Stimulated activated CD4-positive, alpha-beta T cell treated with anti-CD3 and anti-CD28 coated beads, Interleukin-4, amount 100 ng/mL, for 48 hours (primary cell): ENCODE results near the gene VIPR2.

ENCODE experiments used
- DNase-seq, 2 donors: peaks; one replicate each; pipeline ENCODE4 v3.0.0-alpha.2; 2020; ENCODE audit warnings: low read depth in 2 of 2

Gene VIPR2

DNA sequence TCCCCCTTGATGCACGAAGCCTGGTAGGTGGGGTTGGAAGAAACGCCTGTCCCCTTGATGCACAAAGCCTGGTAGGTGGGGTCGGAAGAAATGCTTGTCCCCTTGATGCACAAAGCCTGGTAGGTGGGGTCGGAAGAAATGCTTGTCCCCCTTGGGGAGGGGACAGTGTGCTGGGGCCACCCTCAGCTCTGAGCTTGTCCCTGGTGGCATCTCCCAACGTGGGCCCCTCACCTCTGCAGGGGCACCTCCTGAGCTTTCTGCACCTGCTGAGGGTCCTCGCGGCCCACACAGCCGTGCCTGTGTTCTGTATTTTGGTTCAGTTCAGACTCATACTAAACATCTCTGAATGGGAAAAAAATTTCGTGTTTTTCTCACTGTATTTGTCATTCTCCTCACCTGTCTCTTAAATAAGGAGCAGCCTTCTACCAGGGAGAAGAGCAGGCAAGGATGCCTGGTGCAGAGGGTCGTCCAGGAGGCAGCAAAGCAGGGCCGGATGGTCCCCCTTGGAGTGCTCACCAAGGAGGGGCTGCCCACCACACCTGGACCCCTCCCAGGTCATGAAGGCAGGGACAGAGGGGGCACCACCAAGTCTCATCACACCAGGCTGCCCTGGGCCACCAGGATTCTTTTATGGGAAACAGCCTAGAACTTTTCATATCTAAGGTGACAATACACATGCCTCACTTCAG lies 24.7 kb downstream of the VIPR2 start:
- no peak for DNase-seq

- DNase-seq: no peak
These were observed 25.5 kb downstream of the VIPR2 start for GRCh38 chr7:159119026-159119741.

DNA sequence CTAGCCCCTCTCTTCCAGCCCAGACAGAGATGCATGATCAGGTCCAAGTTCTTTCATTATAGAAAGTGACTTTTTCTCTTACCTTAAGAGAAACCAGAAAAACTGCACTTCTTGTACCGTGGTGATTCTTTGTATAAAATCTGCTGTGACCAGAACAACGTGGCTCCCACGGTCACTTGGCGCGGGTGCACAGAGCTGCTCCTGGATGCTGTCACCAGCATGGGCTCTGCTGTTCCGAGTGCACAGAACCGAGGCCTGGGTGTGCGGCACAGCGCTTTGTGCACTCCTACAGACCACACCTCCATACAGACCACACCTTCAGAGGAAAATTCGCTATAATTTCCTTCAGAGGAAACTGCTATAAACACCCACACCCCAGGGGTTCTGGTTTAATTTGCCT lies 26.0 kb downstream of the VIPR2 start:
- no peak for DNase-seq

DNA sequence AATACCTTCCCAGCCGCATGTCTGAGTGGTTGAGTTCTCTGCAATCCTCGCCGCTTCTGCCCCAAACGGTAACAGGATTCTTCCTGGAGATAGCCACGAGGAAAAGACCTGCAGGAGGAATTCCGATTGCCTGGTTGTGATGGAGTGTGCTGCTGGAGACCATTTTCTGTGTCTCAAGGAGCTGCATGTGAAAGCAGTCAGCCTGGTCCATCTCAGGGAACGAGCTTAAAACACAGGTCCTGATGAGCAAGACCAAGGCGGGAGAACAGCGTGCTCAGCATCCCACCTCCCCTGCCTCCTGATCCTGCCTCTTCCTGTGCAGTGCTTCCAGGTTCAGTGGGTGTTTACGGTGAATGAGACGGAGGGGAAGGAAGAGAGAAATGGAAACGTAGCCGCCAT lies 26.5 kb downstream of the VIPR2 start:
- no peak for DNase-seq

GRCh38 chr7:159117366-159118196 lies 27.1 kb downstream of the VIPR2 start:
- DNase-seq: no peak

DNA sequence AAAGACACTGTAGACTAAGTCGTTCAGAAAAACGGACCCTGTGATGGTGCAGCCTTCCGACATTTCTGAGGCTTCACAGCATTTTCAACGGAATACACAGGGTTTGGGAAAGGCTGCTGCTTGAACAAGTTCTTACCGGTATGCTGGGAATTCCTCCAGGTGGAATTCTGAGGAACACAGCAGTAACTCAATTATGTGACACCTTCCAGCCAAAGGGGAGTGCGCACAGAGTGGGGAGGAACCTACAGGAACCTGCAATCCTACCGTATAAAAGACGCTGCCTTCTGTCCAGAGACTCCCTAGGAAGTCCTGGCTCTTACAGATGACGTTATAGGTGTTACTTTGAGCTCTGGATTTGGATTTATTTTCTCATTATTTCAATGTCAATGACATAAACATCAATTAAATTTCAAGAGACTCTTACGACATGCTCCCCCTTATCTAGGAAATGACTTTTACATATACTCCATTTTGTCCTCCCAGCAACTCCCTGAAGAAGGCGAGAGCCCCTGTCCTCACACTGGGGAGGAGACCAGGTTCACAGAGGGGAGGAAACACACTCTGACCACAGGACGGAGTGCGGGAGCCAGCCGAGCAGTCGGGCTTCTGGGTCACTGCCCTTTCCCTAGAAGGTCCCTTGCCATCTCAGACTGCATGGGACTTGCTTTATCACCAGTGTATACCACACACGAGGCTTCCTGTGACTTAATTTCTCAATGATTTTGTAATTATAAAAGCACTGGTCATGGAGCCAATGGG lies 27.9 kb downstream of the VIPR2 start:
- DNase-seq: no peak

DNA sequence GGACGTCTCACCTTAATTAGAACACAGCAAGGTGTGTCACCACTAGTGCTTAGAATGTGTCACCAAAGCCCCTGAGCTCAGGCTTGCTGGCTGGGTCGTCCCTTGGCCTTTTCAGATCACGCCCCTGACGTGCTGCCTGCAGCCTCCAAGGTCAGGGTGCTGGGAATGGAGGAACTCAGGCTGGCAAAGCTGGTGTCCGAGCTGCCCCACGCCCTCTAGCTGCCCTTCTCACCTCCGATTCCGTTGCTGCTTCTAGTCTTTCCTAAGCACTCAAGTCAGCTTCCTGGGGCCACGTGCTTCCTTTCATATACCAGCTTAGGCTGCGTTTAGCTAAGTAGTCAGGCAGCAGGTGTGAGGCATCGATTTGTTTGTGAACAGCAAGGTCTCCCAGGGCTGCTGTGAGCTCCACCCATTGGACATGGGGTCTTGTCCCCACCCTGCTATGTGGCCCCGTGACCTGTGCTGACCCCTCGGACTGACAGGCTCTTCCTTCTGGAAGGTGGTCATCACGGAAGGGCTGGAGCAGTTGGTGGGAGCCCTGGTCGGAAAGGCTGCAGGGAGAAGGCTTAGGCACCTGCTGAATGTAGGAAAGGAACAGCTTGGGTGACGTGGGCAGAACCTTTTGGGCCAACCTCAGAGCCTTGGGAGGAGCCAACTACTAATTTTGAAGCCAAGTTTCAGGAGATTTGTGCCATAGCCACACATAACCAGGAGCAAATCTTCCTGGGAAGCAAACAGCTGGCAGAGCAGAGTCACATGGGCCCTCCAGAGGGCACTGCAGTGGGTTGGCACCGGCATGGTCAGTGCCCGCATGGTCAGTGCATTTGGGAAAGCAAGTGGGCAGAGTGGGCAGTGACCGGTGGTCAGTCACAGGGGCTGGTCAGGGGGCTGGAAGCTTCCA lies 28.8 kb downstream of the VIPR2 start:
- DNase-seq: no peak

DNA sequence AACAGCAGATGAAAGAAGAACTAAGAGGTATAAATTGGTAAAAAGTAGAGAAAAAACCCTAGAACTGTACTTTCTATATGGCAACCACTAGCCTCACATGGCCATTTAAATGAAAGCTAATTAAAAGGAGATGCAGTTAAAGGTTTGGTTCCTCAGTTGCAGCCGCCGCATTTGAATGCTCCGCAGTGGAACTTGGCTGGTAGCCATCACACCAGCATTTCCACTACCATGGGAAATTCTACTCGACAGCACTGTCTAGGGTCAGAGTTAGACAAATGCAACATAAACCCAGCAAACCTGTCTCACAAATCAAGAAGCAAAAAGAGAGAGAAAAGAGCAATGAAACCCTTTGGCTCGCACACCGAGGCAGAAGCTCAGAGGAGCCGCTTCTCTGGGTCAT lies 29.7 kb downstream of the VIPR2 start:
- DNase-seq: no peak

DNA sequence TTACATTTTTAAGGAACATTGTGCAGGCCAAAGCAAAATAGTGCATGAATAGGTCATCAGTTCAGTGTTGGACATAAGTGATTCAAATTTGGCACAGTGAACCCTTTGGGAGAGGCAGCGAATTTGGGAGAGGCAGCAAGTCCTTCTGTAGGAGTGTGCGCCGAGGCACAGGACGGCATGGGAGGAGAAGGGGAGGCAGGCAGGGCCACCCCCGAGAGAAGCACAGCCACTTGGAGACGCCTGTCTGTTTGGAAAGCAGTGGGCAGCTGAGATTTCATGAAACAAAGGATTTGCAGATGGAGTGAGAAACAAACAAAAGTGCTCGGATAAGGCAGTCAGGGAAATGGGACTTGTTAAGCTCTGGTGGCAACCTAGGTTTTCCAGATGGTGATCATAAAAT lies 30.6 kb downstream of the VIPR2 start:
- DNase-seq: no peak

- no peak for DNase-seq
These were observed 31.6 kb downstream of the VIPR2 start for GRCh38 chr7:159113056-159113455.

DNA sequence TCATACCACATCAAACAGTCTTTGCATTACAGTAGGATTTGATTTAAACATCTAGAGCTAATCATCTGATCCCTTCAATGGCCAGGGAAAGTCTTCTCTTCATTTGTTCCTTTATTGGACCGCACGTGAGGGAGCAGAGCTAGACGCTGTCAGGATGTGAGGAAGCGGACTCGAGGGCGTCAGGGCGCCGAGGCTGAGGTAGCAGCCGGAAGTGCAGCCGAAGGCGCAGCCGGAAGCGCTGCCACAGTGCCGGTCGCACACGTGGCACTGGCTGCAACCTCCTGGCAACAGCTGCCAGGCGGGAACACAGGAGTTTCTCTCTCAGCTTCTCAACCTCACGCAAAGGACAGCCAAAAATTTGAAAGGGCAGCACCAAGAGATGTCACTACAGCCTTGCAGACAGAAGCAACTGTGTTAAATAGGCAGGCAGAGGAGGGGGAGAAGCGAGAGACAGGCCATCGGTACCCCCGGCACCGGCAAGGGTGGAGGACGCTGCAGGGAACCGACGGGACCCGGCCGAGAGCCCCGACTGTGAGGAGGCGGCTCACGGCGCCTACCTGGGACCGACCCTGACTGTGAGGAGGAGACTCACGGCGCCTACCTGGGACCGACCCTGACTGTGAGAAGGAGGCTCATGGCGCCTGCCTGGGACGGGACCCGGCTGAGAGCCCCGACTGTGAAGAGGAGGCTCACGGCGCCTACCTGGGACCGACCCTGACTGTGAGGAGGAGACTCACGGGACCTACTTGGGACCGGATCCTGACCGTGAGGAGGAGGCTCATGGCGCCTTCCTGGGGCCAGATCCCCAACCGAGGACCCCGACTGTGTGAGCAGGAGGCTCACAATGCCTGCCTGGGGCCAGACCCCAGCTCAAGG lies 32.3 kb downstream of the VIPR2 start:
- DNase-seq: no peak

GRCh38 chr7:159109653-159110035 lies 35.0 kb downstream of the VIPR2 start:
- no peak for DNase-seq

- no peak for DNase-seq
These were observed 35.6 kb downstream of the VIPR2 start for GRCh38 chr7:159108941-159109652.

DNA sequence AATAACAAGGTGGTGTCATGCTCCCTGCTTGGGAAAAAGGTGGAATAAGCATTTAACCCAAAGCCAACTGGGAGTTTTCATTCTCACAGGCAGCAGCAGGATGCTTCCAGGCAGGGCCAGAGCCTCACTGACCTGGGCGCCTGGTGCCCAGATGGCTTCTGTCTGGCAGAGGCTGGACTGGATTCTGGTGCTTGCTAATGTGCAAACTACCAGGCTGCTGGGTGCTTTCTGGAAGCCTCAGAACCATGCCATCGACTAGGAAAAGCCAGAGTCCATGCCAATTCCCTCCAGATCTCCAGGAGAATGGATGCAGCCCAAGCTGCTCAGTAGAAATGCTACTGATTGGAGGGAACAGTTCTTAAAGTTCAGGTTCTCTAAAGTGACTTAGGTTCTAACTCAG lies 36.2 kb downstream of the VIPR2 start:
- DNase-seq: no peak

DNA sequence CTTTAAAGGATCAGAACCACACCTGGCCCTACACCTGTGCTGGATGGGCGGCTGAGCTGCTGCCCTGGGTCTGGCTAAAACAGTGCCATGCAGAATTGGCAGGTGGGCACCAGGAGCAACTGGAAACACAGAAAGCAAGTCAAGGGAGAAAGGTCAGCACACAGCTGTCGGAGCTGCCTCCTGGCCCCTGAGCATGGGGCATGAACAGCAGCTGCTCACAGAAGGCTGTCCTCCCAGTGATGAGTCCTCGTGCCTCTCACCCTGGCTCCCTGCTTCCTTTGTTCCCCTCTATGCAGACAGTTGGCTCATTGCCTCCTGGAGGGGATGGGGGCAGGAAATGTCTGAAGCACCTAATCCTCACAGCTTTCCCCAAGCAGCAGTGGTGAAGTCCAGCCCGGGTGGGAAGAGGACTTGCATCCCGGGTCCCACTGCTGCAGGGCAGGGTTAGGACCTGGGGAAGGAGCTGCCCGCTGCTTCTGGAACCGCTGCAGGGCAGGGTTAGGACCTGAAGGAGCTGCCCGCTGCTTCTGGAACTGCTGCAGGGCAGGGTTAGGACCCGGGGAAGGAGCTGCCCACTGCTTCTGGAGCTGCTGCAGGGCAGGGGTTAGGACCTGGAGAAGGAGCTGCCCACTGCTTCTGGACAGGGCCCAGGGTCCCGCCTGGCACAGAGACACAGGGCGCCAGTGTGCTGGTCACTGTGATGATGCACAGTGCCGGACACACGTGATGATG lies 37.3 kb downstream of the VIPR2 start:
- no peak for DNase-seq

DNA sequence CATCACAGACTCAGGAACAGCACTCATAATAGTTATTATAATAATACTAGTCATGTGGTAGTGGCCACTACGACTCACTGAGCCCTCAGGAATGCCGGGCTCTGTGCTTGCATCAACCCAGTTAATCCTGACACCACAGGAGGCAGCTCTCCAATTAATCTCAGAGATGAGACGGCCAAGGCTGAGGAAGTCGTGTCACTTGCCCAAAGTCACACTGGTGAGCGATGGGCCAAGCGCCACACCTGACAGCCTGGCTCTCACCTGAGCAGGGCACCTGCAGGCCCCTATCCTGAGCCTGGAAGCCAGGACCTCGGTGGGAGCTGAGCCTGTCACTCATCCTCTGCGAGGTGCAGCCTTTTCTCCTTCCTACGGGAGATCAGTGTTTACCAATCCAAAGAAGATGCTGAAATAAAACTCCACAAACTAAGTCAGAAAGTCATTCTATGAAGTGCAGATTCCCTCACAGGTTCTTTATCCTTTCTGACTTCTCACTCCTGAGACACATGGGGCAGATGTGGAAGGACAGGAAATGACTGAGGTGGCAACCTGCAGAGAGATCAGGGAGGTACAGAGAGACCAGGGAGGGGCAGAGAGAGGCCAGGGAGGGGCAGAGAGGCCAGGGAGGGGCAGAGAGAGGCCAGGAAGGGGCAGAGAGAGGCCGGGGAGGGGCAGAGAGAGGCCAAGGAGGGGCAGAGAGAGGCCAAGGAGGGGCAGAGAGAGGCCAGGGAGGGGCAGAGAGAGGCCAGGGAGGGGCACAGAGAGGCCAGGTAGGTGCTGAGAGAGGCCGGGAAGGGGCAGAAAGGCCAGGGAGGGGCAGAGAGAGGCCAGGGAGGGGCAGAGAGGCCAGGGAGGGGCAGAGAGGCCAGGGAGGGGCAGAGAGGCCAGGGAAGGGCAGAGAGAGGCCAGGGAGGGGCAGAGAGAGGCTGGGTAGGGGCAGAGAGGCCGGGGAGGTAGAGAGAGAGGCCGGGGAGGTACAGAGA lies 38.5 kb downstream of the VIPR2 start:
- no peak for DNase-seq

GRCh38 chr7:159105066-159105780 lies 39.4 kb downstream of the VIPR2 start:
- DNase-seq: no peak
